ENCODE measurements around the gene ASPHD2.

The ASPHD2 gene

DNA sequence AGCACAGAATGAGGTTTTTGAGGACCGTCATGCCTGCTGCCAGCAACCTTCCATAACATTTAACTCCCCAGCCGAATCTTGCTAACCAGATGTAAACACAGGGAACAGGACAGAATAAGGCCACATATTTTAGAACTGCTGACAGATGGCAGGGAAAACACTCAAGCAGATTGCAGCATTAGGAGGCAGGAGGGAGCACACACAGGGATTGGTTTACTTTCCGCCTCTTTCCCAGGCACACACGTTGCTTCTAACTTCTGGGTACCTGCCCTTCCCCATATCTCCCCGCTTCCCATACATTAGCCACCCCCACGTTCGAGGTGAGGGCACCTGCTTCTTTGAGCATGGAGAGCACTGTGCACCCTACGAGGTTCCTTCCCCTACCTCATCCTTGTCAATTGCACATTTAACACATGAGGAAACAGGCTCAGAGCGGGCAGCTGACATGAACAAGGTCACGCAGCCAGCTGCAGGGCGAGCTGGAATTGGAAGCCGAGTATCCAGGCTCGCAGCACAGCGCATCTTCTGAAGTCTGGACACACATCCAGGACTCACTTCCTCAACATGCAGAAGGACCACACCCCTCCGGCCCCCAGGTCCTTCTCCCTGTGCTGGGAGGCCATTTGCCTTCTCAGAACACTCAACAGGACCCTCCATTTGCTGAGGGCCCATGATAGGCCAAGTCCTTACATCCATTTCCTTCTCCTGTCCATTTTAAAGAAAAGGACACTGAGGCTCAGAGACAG, 18.7 kb downstream of the ASPHD2 start:
- DNase-seq, result no peak

DNA sequence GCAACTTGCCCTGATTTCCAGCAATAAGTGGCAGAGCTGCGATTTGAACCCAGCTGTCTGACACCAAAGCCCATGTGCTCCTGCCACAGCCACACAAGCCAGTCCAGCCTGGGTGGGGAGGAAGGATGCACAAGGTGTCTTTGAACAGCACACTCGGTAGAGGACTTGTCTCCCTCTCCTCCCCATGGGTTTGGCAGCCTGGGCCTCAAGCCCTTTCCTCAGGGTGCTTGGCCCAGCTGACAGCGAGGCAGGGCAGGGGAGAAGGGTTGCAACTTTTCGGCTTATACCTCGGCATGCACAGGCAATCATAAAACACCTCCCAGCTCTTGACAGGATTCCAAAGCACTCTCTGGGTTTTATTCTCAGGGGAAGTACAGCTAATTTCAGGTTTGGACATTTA, 19.3 kb downstream of the ASPHD2 start:
- DNase-seq, result no peak

DNA sequence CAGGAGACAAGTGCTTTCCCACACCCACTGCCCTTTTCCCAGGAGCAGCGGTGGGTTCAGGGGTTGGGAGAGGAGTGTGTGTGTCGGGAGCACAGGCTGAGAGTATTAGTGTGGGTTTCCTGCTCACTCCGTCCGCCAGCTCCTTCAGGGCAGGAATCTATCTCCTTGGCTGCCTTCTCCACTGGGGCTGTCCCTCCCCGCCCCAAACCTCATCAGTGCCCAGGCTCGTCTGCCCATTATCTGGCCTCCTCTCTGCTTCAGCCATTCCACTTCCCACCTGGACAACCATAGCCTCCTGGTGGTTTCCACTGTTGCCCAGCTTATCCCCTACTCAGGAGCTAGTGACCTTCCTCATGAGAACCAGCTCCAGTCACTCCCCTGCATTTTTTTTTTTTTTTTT, 19.9 kb downstream of the ASPHD2 start:
- no peak for DNase-seq

DNA sequence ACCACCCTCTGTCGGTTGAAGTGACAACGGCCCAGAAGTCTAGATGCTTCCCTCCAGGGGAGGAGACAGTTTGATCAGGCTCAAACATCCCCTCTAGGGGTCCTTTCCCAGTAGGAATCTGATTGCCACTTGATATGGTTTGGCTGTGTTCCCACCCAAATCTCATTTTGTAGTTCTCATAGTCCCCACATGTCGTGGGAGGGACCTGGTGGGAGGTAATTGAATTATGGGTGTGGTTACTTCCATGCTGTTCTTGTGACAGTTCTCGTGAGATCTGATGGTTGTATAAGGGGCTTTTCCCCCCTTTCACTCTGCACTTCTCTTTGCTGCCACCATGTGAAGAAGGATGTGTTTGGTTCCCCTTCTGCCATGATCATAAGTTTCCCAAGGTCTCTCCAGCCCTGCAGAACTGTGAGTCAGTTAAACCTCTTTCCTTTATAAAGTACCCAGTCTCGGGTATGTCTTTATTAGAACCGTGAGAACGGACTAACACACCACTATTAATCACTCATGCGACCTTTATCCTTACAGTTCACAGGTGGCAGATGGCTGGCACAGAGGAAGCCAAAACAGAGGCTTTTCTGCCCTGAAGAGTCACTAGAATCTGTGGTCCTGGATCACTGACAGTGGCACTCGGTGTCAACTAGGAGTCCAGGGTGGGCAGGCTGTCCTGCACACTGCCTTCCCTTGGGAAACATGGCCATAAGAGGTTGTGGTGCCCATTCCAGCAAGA, 21.6 kb downstream of the ASPHD2 start:
- no peak for DNase-seq

DNA sequence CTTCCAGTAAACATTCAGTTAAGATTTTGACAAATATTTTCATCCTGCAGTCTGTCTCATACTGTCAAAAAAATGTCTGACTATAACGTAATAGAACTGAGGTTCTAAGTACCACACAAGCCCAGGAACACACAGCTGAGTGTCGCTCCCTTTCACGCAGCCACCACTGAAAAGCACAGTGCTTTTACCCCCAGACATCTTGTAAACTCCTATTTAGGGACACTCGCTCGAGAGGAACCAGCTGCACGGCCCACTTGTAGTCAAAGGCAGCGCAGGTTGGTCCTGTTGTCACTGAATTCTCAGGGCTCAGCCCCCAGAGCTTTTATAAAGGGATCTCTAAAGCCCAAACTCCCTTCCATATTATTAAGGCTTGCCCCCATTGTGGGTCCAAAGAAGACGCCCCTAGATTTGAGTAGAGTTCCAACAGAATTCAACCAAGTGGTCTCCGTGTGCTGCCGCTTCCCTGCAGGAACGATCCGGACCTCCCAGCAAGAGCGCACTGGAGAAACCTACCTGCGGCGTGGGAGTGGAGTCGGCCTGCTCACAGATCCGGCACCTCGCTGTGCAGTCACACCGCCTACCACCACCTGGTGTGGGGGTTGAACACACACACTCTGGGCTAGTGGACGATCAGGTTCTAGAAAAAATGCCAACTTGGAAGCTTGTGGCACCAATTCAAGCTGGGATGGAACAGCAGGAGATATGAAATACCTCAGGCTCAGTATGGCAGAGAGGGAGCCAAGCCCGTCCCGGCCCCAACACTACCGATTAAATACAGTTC, 23.4 kb downstream of the ASPHD2 start:
- DNase-seq, result no peak

DNA sequence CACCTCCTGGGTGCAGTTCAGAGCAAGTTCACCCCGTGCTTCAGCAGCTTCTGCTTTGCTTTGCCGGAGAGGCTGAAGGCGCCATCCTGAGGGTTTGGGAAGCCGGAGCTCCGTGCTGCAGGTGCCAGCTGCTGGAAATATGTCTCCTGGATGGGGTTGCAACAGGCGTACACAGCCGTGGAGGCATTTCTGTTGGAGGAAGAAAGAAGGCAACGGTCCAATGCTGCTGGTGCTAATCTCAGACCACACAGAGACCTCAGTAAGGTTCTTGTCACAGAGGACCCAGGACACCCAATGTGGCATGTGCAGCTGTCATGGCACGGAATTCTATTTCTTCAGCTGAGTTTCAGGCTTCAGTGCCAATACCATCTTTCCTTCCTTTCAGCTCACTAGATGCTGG, 24.2 kb downstream of the ASPHD2 start:
- no peak for DNase-seq

DNA sequence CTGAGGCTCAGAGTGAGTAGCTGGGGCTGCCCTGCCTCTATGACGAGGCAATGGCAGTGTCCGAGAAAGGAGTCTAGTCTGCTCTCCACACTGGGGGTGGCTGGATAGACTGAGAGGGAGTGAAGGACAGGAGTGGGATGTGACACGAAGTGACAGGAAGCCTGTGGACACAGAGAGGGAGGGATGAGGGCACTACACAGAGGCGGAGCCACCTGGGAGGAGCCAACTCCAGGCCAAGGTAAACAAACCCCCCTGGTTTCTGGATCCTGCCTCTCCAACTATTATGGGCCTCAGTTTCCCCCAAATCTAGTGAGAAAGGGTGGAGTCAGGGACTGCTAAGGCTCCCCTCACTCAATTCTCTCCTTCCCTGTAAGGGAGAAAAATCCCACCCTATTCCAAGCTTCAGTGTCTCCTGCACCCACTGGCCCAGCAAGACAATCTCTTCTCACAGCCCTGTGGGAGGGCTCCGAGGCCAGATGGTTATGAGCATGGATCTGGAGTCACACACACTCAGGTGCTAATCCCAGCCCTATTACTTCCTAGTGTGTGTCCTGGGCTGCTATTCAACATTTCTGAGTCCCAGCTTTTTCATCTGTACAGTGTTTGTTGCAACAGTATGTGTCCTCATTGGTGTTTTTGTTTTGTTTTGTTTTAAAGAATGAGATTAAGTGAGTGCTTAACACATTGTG, 24.9 kb downstream of the ASPHD2 start:
- no peak for DNase-seq

DNA sequence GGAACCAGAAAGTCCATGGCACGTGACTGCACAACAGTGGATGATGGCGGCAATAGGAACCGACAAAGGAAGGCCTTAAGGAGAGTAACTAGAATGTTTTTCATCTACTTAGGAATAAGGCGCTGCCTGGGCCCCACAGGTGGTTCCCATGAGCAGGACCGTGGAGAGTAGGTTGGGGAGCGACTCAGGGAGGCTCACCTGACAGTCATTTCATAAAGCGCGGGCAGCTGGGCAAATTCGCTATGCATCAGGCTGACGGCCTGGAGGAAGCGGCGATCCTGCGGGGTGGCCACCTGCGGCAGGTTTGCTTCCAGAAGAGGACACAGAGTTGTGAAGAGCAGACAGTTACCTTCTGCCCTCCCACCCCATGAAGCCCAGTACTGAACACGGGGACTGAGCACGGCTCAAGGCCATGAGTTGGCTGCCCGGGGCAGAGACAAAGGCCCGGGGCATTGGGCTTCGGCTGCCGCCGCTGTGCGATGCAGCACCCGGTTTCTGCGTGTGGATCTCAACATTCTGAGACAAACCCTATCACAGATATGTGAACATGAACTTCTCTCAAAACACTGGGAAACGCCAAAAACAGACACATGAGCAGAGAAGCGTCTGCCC, 28.7 kb downstream of the ASPHD2 start:
- DNase-seq, result no peak

DNA sequence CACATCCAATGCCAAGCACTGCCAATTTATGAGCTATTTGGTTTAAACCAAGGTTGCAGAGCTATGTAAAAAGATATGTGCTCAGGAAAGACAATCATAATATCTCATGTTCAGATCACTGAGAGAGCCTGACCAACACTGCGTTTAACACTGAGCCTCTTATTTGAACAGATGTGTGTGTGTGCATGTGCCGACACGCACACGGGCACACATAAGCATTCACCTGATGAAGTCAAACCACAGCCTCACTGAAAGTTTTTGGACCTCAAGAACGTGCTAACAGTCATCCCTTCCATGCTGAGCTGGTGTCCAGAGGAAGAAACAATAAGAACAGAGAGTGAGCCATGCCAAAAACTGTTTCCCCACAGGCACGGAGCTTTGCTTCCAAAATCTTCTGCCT, 31.1 kb downstream of the ASPHD2 start:
- no peak for DNase-seq

DNA sequence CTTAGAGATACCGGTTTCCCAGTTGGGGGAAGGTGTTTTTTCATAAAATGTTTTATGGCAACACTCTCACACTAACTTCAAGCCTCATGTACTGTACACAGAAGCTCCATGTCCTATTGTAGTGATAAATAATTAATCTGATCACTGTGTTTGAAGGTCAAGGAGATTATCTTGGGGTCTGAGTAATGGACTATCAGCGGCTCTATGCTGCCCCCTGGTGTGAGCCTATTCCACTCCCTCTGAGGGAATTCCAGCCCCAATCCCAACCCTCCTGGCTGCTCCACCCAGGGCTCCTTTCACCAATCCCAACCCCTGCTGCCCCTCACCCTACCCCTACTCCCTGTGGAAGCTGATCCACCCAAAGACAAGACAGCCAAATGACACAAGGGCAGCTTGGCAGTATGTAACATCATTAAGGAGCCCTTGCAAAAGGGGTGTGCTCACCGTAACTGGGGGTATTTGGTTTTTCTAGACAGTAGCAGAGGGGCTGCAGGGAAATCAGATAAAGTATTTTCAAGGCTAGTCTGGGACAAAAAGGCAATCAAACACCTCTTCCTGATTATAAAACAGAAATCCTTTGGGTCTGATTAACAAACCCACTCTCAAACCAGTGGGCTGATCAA, 32.2 kb downstream of the ASPHD2 start:
- no peak for DNase-seq

DNA sequence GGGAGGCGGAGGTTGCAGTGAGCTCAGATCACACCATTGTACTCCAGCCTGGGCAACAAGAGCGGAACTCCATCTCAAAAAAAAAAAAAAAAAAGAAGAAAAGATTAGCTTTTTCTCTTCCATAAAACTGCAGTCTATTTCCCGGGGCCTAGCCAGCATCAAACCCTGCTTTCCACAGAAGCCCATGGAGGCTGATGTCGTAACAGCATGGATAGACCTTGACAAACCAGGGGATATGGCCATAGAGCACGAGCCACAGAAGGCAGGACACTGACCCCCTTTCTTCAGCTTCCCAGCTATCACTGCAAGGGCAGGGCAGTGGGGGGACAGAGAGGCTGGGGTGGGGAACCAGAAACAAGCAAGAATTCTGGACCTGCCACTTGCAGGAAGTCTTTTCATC, 33.0 kb downstream of the ASPHD2 start:
- DNase-seq, result no peak

DNA sequence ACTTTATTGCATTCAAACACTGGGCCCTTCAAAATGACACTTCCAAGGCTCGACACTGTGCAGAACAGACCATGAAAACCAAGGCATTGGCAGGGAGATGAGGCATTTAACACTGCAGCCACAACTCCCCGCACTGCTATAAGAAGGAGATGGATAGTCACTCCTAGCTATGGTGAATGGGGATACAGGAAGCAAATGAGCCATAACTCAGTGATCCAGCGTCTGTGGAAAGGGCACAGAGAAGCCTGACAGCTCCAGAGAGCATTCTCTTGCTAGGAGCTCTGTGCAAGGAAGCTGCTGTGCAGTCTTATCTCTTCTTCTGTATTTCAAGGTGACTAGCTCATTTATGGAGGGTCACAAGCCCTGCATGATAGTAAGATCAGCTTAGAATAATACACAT, 33.6 kb downstream of the ASPHD2 start:
- DNase-seq, result no peak

DNA sequence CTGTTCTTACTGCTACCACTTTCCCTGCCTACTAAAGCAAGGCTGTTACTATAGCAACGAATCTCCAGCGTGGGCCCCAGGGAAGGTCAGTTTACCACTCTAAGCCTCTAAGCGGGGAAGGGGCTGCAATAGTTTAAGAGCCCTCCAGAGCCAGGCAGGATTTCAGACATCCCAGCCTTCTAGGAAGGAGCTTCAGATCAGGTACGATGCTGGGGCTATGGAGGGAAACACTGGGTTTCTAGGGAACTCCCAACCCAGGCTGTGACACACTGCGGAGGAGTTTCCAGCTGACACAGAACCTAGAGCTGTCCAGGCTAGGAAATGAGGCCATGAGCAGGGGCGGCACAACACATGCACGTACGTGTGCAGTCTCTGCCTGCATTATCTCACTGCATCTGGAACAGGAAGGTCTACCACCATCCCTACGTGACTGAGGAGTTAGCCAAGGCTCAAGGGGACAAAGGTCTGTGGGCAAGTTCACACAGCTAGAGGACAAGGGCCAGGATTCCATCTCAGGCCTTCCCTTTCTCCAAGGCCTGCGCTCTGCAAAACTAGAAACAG, 34.1 kb downstream of the ASPHD2 start:
- no peak for DNase-seq

DNA sequence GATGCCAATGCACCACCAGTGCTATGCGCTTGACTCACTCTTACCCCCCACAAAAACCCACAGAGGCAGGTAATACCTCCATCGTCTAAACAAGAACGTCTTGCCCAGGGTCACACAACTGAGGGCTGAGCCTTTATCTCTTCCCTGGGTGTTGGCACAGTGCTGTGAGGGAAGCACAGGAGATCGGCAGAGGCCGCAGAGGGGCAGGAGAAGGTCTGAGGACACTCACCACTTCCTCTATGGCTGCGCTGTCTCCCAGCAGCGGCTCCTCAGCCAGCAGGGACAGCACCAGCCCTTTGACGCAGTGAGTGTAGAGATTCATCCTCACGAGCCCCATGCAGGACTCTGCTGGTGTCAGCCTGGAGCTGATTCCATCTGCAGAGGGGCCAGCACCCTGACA, 34.6 kb downstream of the ASPHD2 start:
- DNase-seq, result no peak

DNA sequence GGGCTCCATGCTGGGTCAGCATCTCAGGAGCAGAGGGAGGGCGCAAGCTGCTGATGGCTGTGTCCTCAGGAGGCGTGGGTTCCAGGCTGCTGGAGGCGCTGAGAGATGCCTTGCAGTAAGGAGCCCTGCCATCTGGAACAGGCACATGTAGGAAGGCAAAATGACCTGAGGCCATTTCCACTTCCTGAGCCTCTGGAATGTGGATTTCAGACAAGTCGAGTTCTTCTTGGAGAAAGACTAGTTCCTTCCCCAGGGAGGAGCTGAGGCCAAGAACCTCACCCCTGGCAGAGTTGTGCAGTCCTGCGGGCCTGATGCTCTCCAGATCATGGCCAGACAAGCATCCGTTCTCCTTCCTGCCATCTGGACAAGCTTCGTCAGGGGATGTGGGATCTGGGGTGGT, 35.3 kb downstream of the ASPHD2 start:
- no peak for DNase-seq

DNA sequence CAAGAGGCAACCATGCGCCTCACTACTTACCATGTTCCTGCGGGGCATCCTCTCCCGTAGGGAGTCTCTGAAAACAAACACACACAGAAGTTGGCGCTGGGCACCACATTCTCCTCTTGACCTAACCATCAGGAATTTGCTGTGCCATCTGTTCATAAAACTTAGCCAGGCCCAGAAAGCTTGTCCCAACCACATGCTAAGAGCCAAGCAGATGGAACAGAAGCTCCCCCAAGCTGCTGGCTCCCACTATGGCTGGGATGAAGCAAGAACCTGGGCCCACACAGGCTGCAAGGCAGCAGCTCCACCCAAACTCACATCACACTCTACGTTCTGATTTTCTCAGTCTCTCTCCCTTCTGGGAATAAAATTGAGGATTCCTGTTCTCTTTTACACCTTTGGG, 37.1 kb downstream of the ASPHD2 start:
- DNase-seq, result no peak

DNA sequence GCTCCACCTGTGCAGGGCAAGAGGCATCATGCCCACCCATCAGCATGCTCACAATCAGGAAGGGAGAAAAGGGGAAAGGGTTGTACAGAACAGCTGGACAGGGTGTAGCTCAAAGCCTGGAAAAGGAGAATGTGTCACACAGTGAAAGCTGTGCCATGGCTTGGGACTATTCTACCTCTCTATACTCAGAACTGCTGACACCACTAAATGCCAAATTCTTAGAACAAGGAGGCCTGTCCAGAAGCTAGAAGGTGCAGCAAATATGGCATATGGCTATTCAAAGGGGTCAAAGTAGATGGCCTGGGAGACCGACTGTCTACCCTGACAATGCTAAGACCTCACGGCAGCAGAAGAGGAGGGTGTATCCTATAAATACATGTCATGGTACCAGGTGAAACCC, 41.7 kb downstream of the ASPHD2 start:
- DNase-seq, result no peak

DNA sequence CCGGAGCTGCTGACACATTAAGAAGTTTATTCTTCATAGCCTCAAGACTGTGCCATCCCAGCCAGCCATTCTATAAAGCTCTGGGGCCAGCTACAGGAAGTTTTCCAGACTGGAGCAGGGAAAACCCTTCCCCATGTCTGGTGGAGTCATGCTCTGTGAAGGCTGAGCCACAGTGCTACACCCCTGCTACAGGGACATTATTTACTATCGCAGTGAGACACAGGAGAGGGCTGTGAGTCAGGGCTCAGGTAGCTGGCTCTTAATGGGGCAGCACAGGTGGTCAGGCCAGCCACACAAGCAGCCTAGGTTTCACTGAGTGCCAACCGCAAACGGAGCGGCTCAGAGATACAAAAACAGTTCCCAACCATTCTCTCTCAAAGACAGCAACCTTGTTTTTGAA, 42.5 kb downstream of the ASPHD2 start:
- DNase-seq, result no peak

DNA sequence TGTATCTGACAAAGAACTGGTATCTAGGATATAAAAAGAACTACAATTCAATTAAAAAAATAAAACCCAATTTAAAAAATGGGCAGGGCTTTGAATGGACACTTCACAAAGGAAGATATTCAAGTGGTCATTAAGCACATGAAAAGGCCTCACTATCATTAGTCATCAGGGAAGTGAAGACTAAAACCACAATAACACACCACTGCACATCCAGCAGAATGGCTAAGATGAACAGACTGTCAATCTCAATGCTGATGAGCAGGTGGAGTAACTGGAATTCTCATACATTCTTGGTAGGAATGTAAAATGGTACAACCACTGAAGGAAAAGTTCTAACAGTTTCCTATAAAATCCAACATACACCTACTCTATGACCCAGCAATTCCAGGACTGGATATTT, 45.6 kb downstream of the ASPHD2 start:
- DNase-seq, result no peak

DNA sequence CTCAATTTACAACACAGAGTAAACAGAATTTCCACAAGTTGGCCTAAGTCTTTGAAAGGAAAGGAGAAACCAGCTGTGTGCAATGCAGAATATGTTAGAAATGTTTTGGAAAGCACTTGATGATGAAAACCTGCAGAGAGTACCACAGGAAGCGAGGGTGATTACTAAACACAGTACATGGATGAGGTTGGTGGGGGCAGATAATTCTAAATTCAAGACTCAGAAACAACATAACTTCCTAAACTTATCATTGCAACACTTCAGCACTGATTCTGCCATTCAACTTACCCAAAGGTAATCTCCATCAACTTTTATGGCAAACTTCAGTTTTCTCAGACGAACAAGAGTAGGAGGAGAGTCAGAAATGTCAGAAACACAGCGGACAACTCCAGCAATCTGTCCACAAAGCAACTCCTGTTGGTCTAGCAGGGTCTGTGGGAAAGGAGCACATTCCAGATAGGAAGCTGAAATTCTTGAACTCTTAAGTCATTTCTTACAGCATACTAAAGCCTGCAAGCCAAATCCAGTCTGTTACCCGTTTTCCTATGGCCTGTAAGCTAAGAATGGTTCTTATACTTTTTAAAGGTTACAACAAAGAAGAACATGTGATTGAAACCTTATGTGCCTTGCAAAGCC, 47.8 kb downstream of the ASPHD2 start:
- DNase-seq, result no peak

DNA sequence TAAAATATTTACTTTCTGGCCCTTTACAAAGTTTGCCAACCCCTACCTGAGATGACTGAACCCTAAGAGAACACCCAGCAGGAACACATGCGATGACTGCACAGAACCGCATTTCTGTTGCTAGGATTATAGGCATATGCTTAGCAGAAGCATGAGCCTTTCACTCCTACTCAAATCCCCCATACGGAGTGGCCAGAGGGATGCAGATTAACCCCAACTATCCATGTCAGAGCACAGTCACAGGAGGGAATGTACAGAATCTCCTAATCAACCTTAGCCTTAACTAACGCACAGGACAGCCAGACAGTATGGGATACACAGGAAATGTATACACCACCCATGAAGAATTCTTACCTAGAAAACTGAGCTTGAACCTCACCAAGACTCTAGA, 48.3 kb downstream of the ASPHD2 start:
- DNase-seq, result no peak

Measured in KG1 (cell line).